CD14-positive monocyte (primary cell): ENCODE data around the gene NDUFB2. TPM values are rescaled to one million over a fixed set of nuclear protein-coding genes. Genes with fewer than 3 reads are reported as not detected.
"Not testable (repeated sequence)": the region's sequence is repeated elsewhere in the genome, so short reads cannot be mapped to it uniquely, and the experiment has no call there.

ENCODE experiments used
- DNase-seq, 3 donors: peaks; one replicate each; pipeline ENCODE4 v3.0.0-alpha.2; 2011 to 2022
- H2AFZ ChIP-seq: 2 replicates; pipeline ENCODE4 v1.6.0; 2012; ENCODE audit warnings: mild to moderate bottlenecking, low read depth, low read length, inconsistent platforms; ENCODE audit not compliant: insufficient read depth, poor library complexity, severe bottlenecking
- H3K27ac ChIP-seq, 2 donors: 1 replicate in 1 of 2; 2 replicates in 1 of 2; pipeline ENCODE4 v1.5.1; 2012 to 2013; ENCODE audit warnings: low read length in 2 of 2, control low read depth in 1 of 2, inconsistent platforms in 1 of 2, low read depth in 1 of 2, mild to moderate bottlenecking in 1 of 2
- H3K27me3 ChIP-seq, 2 donors: one replicate each; pipeline versions ENCODE4 v1.6.0 to v1.6.1; 2011 to 2013; ENCODE audit warnings: low read length in 2 of 2; ENCODE audit not compliant: control insufficient read depth in 2 of 2, insufficient read depth in 2 of 2
- H3K36me3 ChIP-seq, 2 donors: replicated peaks in 1 of 2; 1 replicate in 1 of 2; 2 replicates in 1 of 2; pipeline versions ENCODE4 v1.5.1 to v1.6.1; 2012 to 2013; ENCODE audit warnings: low read length in 2 of 2, control low read depth in 1 of 2, inconsistent platforms in 1 of 2, mild to moderate bottlenecking in 1 of 2; ENCODE audit not compliant: insufficient read depth in 2 of 2, control insufficient read depth in 1 of 2
- H3K4me1 ChIP-seq, 2 donors: 1 replicate in 1 of 2; 2 replicates in 1 of 2; pipeline versions ENCODE4 v1.5.1 to v1.6.1; 2012 to 2013; ENCODE audit warnings: low read length in 2 of 2, control low read depth in 1 of 2, inconsistent platforms in 1 of 2, mild to moderate bottlenecking in 1 of 2, moderate library complexity in 1 of 2; ENCODE audit not compliant: insufficient read depth in 2 of 2, control insufficient read depth in 1 of 2
- H3K4me2 ChIP-seq: replicated peaks from 2 replicates; pipeline ENCODE3; 2012; ENCODE audit warnings: low read length, moderate library complexity, mild to moderate bottlenecking; ENCODE audit not compliant: poor library complexity, severe bottlenecking; ENCODE audit errors: extremely low read depth
- H3K4me3 ChIP-seq, 3 experiments: fragments of 200-600 bp in 1 of 3; sonication (generic) in 1 of 3; replicated peaks in 1 of 3; 1 replicate in 2 of 3; 2 replicates in 1 of 3; pipeline ENCODE4 v1.5.1; 2011 to 2013; ENCODE audit warnings: low read length in 3 of 3, mild to moderate bottlenecking in 3 of 3, control low read depth in 2 of 3, low read depth in 2 of 3, inconsistent platforms in 1 of 3, moderate library complexity in 1 of 3
- H3K79me2 ChIP-seq: 2 replicates; pipeline ENCODE4 v1.6.0; 2012; ENCODE audit warnings: mild to moderate bottlenecking, control low read depth, inconsistent platforms, low read length, moderate library complexity; ENCODE audit not compliant: insufficient read depth
- H3K9ac ChIP-seq: 2 replicates; pipeline ENCODE4 v1.6.0; 2017; ENCODE audit warnings: low read length, mild to moderate bottlenecking; ENCODE audit not compliant: insufficient read depth, poor library complexity, severe bottlenecking
- H3K9me3 ChIP-seq, 2 donors: replicated peaks in 1 of 2; 1 replicate in 1 of 2; 2 replicates in 1 of 2; pipeline versions ENCODE4 v1.5.1 to v1.6.1; 2012 to 2013; ENCODE audit warnings: low read length in 2 of 2, control low read depth in 1 of 2; ENCODE audit not compliant: control insufficient read depth in 1 of 2, insufficient read depth in 1 of 2
- H4K20me1 ChIP-seq: 2 replicates; pipeline ENCODE4 v1.6.0; 2012; ENCODE audit warnings: mild to moderate bottlenecking, low read length, control low read depth, moderate library complexity; ENCODE audit not compliant: insufficient read depth
- H3K27ac Mint-ChIP-seq, 7 donors: one replicate each; pipeline ENCODE4 v1.8.0; 2020; ENCODE audit warnings: mild to moderate bottlenecking in 7 of 7, mixed read lengths in 7 of 7, moderate library complexity in 6 of 7, inconsistent platforms in 2 of 7
- H3K27me3 Mint-ChIP-seq, 3 donors: one replicate each; pipeline ENCODE4 v1.8.0; 2021 to 2022; ENCODE audit warnings: low read depth in 3 of 3, mild to moderate bottlenecking in 3 of 3, mixed read lengths in 3 of 3, moderate library complexity in 3 of 3, inconsistent platforms in 1 of 3
- H3K36me3 Mint-ChIP-seq, 2 donors: one replicate each; pipeline ENCODE4 v1.8.0; 2020; ENCODE audit warnings: mixed read lengths in 2 of 2, inconsistent platforms in 1 of 2, mild to moderate bottlenecking in 1 of 2
- H3K4me1 Mint-ChIP-seq: one replicate; pipeline ENCODE4 v1.8.0; 2020; ENCODE audit warnings: mild to moderate bottlenecking, mixed read lengths
- H3K4me3 Mint-ChIP-seq, 2 donors: one replicate each; pipeline ENCODE4 v1.8.0; 2020; ENCODE audit warnings: mild to moderate bottlenecking in 2 of 2, mixed read lengths in 2 of 2, moderate library complexity in 1 of 2
- H3K9me3 Mint-ChIP-seq, 7 donors: one replicate each; pipeline ENCODE4 v1.8.0; 2020 to 2022; ENCODE audit warnings: mixed read lengths in 7 of 7, mild to moderate bottlenecking in 6 of 7, moderate library complexity in 6 of 7, inconsistent platforms in 2 of 7
- WGBS: methylation state at CpG from one replicate; pipeline ENCODE4 v1.1.5; 2013; ENCODE audit warnings: missing lambda C conversion rate; ENCODE audit not compliant: insufficient coverage; 5-methylcytosine and 5-hydroxymethylcytosine counted together
- intact Hi-C, 2 donors: fragments of 100-400 bp; cut with micrococcal nuclease; formaldehyde crosslinking; loops; one replicate each; pipeline versions ENCODE4 v1.15.0 to v1.15.1; 2023
- polyA plus RNA-seq, 3 donors: library from polyadenylated mRNA; depleted of rRNA in 1 of 3; unstranded in 2 of 3; stranded (reverse) in 1 of 3; fragments of 300-500 nt in 2 of 3; fragments of >200 nt in 1 of 3; fragmentation: Illumina TruSeq in 2 of 3; gene quantifications; 1 replicate in 2 of 3; 2 replicates in 1 of 3; pipeline ENCODE4 v1.2.3, GENCODE V29; 2012 to 2021
- TF ChIP-seq, protein P1 (sequence below): fragments of 200-600 bp; IDR thresholded peaks from one replicate; pipeline ENCODE4 v1.8.0; 2022; ENCODE audit warnings: antibody characterized with exemption, mild to moderate bottlenecking

The NDUFB2 gene
- polyA plus RNA-seq, 3 donors, result 250 to 516 (median 479) TPM

DNA sequence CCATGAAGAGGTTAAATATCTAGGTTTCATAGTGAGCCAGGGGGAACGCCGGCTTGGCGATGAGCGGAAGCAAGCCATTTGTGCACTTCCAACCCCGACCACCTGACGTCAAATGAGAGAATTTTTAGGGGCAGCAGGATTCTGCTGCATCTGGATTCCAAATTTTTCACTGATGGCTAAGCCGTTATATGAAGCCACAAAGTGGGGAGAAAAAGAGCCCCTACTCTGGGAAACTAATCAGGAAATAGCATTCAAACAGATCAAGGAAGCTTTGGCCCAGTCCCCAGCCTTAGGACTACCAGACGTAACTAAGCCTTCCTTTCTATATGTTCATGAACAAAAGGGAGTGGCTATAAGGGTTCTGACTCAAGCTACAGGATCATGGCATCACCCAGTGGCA is 36.7 kb upstream of the NDUFB2 start:
- Mint-ChIP-seq H3K36me3 (no peaks in the 10 kb centered on the region), H3K9me3 (peaks cover 0 to 2% (median 0%) of the 10 kb centered on the region in 7 donors), H3K27me3 (peaks cover 2 to 6% (median 4%) of the 10 kb centered on the region in 3 donors), H3K4me3 (no peak overlapping the region), H3K4me1 (peaks cover 30% of the 10 kb centered on the region), H3K27ac (no peak overlapping the region)
- H3K36me3 ChIP-seq, result no peaks in the 10 kb centered on the region
- H4K20me1 ChIP-seq, result no peaks in the 10 kb centered on the region
- H3K4me1 ChIP-seq, result peaks cover 30 to 32% of the 10 kb centered on the region in 2 donors
- DNase-seq, result no peak
- no peak overlapping the region for H3K27ac ChIP-seq
- H3K9ac ChIP-seq, result no peak overlapping the region
- H3K4me2 ChIP-seq, result no peak overlapping the region
- intact Hi-C loops, result loop anchor here (10.0 kb wide), 2 partner anchors 175 to 355 kb away; partner anchors contain the start of gene MRPS33 (in 1 of the 2)
- no peaks in the 10 kb centered on the region for H3K79me2 ChIP-seq
- H3K4me3 ChIP-seq, result no peak overlapping the region
- TF ChIP-seq, protein P1, sequence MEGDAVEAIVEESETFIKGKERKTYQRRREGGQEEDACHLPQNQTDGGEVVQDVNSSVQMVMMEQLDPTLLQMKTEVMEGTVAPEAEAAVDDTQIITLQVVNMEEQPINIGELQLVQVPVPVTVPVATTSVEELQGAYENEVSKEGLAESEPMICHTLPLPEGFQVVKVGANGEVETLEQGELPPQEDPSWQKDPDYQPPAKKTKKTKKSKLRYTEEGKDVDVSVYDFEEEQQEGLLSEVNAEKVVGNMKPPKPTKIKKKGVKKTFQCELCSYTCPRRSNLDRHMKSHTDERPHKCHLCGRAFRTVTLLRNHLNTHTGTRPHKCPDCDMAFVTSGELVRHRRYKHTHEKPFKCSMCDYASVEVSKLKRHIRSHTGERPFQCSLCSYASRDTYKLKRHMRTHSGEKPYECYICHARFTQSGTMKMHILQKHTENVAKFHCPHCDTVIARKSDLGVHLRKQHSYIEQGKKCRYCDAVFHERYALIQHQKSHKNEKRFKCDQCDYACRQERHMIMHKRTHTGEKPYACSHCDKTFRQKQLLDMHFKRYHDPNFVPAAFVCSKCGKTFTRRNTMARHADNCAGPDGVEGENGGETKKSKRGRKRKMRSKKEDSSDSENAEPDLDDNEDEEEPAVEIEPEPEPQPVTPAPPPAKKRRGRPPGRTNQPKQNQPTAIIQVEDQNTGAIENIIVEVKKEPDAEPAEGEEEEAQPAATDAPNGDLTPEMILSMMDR, result no peak
- no peak overlapping the region for H2AFZ ChIP-seq
- no peaks in the 10 kb centered on the region for H3K9me3 ChIP-seq
- no peaks in the 10 kb centered on the region for H3K27me3 ChIP-seq
- 82% methylated on average over 2 of the region's 8 CpGs for WGBS

DNA sequence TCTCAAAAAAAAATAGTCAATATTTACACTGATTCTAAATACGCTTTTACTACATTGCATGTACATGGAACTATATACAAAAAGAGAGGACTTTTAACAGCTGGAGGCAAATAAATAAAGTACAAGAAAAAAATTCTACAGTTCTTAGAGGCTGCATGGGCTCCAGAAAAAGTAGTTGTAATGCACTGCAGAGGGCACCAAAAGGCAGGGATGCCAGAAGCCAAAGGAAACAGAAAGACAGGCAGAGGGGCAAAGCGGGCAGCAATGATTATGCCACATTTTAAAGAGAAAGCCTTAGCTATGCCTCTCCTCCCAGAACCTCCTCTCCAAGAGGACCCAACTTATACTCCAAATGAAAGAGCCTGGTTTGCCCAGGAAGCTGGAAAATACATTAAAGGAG is 35.4 kb upstream of the NDUFB2 start:
- H3K27me3 Mint-ChIP-seq, result peaks cover 2 to 6% (median 2%) of the 10 kb centered on the region in 3 donors
- Histone ChIP-seq H3K27me3 (no peaks in the 10 kb centered on the region), H3K4me1 (peaks cover 22 to 23% of the 10 kb centered on the region in 2 donors), H2AFZ (no peak overlapping the region), H3K27ac (no peak overlapping the region), H3K4me3 (no peak overlapping the region), H4K20me1 (no peaks in the 10 kb centered on the region), H3K9me3 (no peaks in the 10 kb centered on the region), H3K9ac (no peak overlapping the region), H3K79me2 (no peaks in the 10 kb centered on the region), H3K36me3 (no peaks in the 10 kb centered on the region), H3K4me2 (no peak overlapping the region)
- no peaks in the 10 kb centered on the region for H3K36me3 Mint-ChIP-seq
- H3K4me3 Mint-ChIP-seq, result no peak overlapping the region
- peaks cover 0 to 2% (median 0%) of the 10 kb centered on the region in 7 donors for H3K9me3 Mint-ChIP-seq
- no peak for DNase-seq
- H3K4me1 Mint-ChIP-seq, result peaks cover 21% of the 10 kb centered on the region
- TF ChIP-seq, protein P1, result no peak
- no peak overlapping the region for H3K27ac Mint-ChIP-seq
- intact Hi-C loops, result no loop called here
- WGBS, result no CpG with 5 or more reads among the region's 2 CpGs

DNA sequence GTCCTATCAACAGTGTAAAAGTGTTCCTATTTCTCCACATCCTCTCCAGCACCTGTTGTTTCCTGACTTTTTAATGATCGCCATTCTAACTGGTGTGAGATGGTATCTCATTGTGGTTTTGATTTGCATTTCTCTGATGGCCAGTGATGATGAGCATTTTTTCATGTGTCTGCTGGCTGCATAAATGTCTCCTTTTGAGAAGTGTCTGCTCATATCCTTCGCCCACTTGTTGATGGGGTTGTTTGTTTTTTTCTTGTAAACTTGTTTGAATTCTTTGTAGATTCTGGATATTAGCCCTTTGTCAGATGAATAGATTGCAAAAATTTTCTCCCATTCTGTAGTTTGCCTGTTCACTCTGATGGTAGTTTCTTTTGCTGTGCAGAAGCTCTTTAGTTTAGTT is 33.6 kb upstream of the NDUFB2 start:
- H3K27me3 Mint-ChIP-seq, H3K4me3 Mint-ChIP-seq: not testable (repeated sequence)

More for the DNA sequence above, 33.6 kb upstream of the NDUFB2 start:
- H3K4me3 ChIP-seq, intact Hi-C loops, DNase-seq, H3K9me3 Mint-ChIP-seq, H3K27ac ChIP-seq, H3K9ac ChIP-seq, H4K20me1 ChIP-seq, H2AFZ ChIP-seq, H3K4me1 ChIP-seq, H3K27ac Mint-ChIP-seq, H3K36me3 ChIP-seq, H3K36me3 Mint-ChIP-seq, H3K79me2 ChIP-seq, H3K27me3 ChIP-seq, H3K9me3 ChIP-seq, H3K4me1 Mint-ChIP-seq, H3K4me2 ChIP-seq: not testable (repeated sequence)
- WGBS, result no CpG with 5 or more reads among the region's 2 CpGs
